ENCODE data around the gene SCAMP2.

GRCh38 chr15:74822233-74822632 is 50.9 kb downstream of the SCAMP2 start:
- TF ChIP-seq, protein P1, sequence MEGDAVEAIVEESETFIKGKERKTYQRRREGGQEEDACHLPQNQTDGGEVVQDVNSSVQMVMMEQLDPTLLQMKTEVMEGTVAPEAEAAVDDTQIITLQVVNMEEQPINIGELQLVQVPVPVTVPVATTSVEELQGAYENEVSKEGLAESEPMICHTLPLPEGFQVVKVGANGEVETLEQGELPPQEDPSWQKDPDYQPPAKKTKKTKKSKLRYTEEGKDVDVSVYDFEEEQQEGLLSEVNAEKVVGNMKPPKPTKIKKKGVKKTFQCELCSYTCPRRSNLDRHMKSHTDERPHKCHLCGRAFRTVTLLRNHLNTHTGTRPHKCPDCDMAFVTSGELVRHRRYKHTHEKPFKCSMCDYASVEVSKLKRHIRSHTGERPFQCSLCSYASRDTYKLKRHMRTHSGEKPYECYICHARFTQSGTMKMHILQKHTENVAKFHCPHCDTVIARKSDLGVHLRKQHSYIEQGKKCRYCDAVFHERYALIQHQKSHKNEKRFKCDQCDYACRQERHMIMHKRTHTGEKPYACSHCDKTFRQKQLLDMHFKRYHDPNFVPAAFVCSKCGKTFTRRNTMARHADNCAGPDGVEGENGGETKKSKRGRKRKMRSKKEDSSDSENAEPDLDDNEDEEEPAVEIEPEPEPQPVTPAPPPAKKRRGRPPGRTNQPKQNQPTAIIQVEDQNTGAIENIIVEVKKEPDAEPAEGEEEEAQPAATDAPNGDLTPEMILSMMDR (conservative IDR thresholded peaks at IDR 0.05 in 1 of 2, IDR thresholded peaks at IDR 0.05 in 1 of 2; ENCODE audit: extremely low read depth in 1 of 2, insufficient read depth in 1 of 2, low read depth in 1 of 2, low read length in 2 of 2), result no peak
- TF ChIP-seq EZH2 (IDR thresholded peaks at IDR 0.05; ENCODE audit: borderline replicate concordance, low read length), result no peak
